Spleen (tissue), 11 donors: ENCODE data around the gene C5orf24. TPM values are rescaled to one million over a fixed set of nuclear protein-coding genes. Genes with fewer than 3 reads are reported as not detected.

Experiments
- DNase-seq: peaks from one replicate; pipeline ENCODE4 v3.0.0-alpha.2; 2020
- H3K27ac ChIP-seq, 8 donors: fragments of 200-600 bp; sonication (generic) in 7 of 8; 1 replicate in 4 of 8; 2 replicates in 4 of 8; pipeline versions ENCODE4 v1.5.0 to v1.8.0; 2016 to 2021; ENCODE audit warnings: inconsistent platforms in 4 of 8, mild to moderate bottlenecking in 4 of 8, moderate library complexity in 1 of 8
- H3K27me3 ChIP-seq, 7 donors: fragments of 200-600 bp; sonication (generic) in 6 of 7; replicated peaks in 1 of 7; 1 replicate in 4 of 7; 2 replicates in 3 of 7; pipeline versions ENCODE4 v1.5.0 to v1.8.0; 2016 to 2021; ENCODE audit warnings: inconsistent platforms in 3 of 7, mild to moderate bottlenecking in 1 of 7
- H3K36me3 ChIP-seq, 6 donors: fragments of 200-600 bp; sonication (generic) in 5 of 6; 1 replicate in 4 of 6; 2 replicates in 2 of 6; pipeline versions ENCODE4 v1.5.0 to v1.8.0; 2016 to 2021; ENCODE audit warnings: inconsistent platforms in 2 of 6
- H3K4me1 ChIP-seq, 6 donors: fragments of 200-600 bp; sonication (generic) in 5 of 6; 1 replicate in 3 of 6; 2 replicates in 3 of 6; pipeline versions ENCODE4 v1.5.0 to v1.8.0; 2016 to 2021; ENCODE audit warnings: inconsistent platforms in 3 of 6
- H3K4me3 ChIP-seq, 8 donors: fragments of 200-600 bp; sonication (generic) in 7 of 8; 1 replicate in 4 of 8; 2 replicates in 4 of 8; pipeline versions ENCODE4 v1.5.0 to v1.8.0; 2016 to 2021; ENCODE audit warnings: inconsistent platforms in 4 of 8, mild to moderate bottlenecking in 4 of 8, moderate library complexity in 2 of 8
- H3K9me3 ChIP-seq, 8 donors: fragments of 200-600 bp; sonication (generic) in 7 of 8; 1 replicate in 4 of 8; 2 replicates in 4 of 8; pipeline versions ENCODE4 v1.5.0 to v1.8.0; 2016 to 2021; ENCODE audit warnings: inconsistent platforms in 4 of 8
- POLR2A ChIP-seq, 3 donors: fragments of 450-650 bp; IDR thresholded peaks; one replicate each; pipeline ENCODE4 v1.5.1; 2017; ENCODE audit warnings: antibody characterized with exemption in 3 of 3, mild to moderate bottlenecking in 1 of 3
- POLR2AphosphoS5 ChIP-seq, 3 donors: sonication (generic); formaldehyde crosslinking; IDR thresholded peaks; one replicate each; pipeline ENCODE4 v1.5.1; 2017; ENCODE audit warnings: antibody characterized with exemption in 3 of 3
- WGBS, 5 donors: extraction: QIAGEN DNeasy Blood & Tissue Kit in 3 of 5; methylation state at CpG; one replicate each; pipeline versions ENCODE4 v1.1.5 to v1.1.7; 2013 to 2018; 5-methylcytosine and 5-hydroxymethylcytosine counted together
- intact Hi-C: fragments of 100-400 bp; cut with DNase I; formaldehyde crosslinking; loops from one replicate; pipeline ENCODE4 v1.15.0; 2023; ENCODE audit warnings: low total_unique reads
- polyA plus RNA-seq, 3 donors: library from polyadenylated mRNA; stranded (reverse); fragments of 200-250 nt; gene quantifications; one replicate each; pipeline ENCODE4 v1.2.1, GENCODE V29; 2013
- total RNA-seq, 7 donors: library from RNA; depleted of rRNA in 3 of 7; stranded (reverse); fragments of >200 nt in 3 of 7; fragmentation: NEBNext Ultra II Directional in 4 of 7; extraction: Animal tissue kit (Norgen Biotek cat#: 25700) in 4 of 7; gene quantifications; one replicate each; pipeline versions ENCODE4 v1.1.0 to v1.2.1, GENCODE V29; 2016 to 2021
- TF ChIP-seq, protein P1 (sequence below), 11 experiments: fragments of 200-600 bp in 7 of 11; fragments of 450-650 bp in 4 of 11; sonication (generic) in 4 of 11; IDR thresholded peaks in 8 of 11; conservative IDR thresholded peaks in 3 of 11; 1 replicate in 7 of 11; 2 replicates in 4 of 11; pipeline versions ENCODE4 v1.4.0 to v1.8.0; 2016 to 2021; ENCODE audit warnings: antibody characterized with exemption in 11 of 11, inconsistent platforms in 4 of 11, mild to moderate bottlenecking in 1 of 11
- donor health status: healthy with polysubstance abuse.
- donor health status: DM: no; HTN: no; CAD: no; lungs with moderate emphysema.
- donor health status: DM: no; HTN: no; CAD: no.
- donor health status: Bipolar disorder and iron deficiency.
- donor health status: healthy.
- donor health status: DM: no; HTN: no; CAD: no.
- donor health status: DM: yes; HTN: yes; CAD: no.

C5orf24 gene
- total and polyA plus RNA-seq, 10 donors = 12.3 to 48.1 (median 33.0) TPM

DNA sequence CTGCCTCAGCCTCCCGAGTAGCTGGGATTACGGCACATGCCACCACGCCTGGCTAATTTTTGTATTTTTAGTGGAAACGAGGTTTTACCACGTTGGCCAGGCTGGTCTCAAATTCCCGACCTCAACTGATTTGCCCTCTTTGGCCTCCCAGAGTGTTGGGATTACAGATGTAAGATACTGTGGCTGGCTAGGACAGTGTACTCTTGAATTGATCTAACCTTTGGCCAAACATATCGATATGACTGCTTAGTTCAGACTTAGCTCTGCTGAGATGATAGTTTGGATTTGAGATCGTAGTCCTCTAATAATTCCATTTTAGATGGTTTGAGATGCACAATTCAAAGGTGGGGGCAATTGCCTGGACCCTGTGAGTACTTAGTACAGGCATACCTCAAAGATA is 43.6 kb downstream of the C5orf24 start:
- H3K27ac ChIP-seq = no peak overlapping the region
- H3K4me3 ChIP-seq = no peak overlapping the region
- H3K36me3 ChIP-seq = peaks cover 0 to 78% (median 31%) of the 10 kb centered on the region in 6 donors
- DNase-seq = no peak
- no peaks in the 10 kb centered on the region for H3K9me3 ChIP-seq
- TF ChIP-seq POLR2A (IDR thresholded peaks at IDR 0.05) = no peak
- TF ChIP-seq, protein P1, sequence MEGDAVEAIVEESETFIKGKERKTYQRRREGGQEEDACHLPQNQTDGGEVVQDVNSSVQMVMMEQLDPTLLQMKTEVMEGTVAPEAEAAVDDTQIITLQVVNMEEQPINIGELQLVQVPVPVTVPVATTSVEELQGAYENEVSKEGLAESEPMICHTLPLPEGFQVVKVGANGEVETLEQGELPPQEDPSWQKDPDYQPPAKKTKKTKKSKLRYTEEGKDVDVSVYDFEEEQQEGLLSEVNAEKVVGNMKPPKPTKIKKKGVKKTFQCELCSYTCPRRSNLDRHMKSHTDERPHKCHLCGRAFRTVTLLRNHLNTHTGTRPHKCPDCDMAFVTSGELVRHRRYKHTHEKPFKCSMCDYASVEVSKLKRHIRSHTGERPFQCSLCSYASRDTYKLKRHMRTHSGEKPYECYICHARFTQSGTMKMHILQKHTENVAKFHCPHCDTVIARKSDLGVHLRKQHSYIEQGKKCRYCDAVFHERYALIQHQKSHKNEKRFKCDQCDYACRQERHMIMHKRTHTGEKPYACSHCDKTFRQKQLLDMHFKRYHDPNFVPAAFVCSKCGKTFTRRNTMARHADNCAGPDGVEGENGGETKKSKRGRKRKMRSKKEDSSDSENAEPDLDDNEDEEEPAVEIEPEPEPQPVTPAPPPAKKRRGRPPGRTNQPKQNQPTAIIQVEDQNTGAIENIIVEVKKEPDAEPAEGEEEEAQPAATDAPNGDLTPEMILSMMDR (IDR thresholded peaks at IDR 0.05 in 8 of 11, conservative IDR thresholded peaks at IDR 0.05 in 3 of 11) = no peak
- no peak for TF ChIP-seq POLR2AphosphoS5 (IDR thresholded peaks at IDR 0.05)
- no peaks in the 10 kb centered on the region for H3K4me1 ChIP-seq
- WGBS, 5 donors = 95 to 97% (median 96%) methylated on average over 8 of the region's 8 CpGs
- no peaks in the 10 kb centered on the region for H3K27me3 ChIP-seq
- intact Hi-C loops = no loop called here

DNA sequence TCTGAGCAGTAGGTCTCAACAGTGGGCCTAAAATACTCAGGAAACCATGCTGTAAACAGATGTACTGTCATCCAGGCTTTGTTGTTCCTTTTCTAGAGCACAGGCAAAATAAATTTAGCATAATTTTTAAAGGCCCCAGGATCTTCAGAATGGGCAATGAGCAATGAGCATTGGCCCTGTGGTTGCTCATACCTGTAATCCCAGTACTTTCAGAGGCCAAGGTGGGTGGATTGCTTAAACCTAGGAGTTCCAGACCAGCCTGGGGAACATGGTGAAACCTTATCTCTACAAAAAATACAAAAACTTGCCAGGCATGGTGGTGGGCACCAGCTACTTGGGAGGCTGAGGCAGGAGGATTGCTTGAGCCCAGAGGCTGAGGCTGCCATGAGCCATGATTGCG is 45.7 kb downstream of the C5orf24 start:
- H3K9me3 ChIP-seq = no peaks in the 10 kb centered on the region
- H3K4me3 ChIP-seq = no peak overlapping the region
- no peak overlapping the region for H3K27ac ChIP-seq
- H3K36me3 ChIP-seq = peaks cover 0 to 96% (median 37%) of the 10 kb centered on the region in 6 donors
- intact Hi-C loops = no loop called here
- H3K27me3 ChIP-seq = no peaks in the 10 kb centered on the region
- no peaks in the 10 kb centered on the region for H3K4me1 ChIP-seq
- TF ChIP-seq POLR2A (IDR thresholded peaks at IDR 0.05) = no peak
- TF ChIP-seq, protein P1 (IDR thresholded peaks at IDR 0.05 in 8 of 11, conservative IDR thresholded peaks at IDR 0.05 in 3 of 11) = no peak
- TF ChIP-seq POLR2AphosphoS5 (IDR thresholded peaks at IDR 0.05) = no peak
- WGBS, 5 donors = 100% methylated on average over 1 of the region's 1 CpG
- DNase-seq = no peak

DNA sequence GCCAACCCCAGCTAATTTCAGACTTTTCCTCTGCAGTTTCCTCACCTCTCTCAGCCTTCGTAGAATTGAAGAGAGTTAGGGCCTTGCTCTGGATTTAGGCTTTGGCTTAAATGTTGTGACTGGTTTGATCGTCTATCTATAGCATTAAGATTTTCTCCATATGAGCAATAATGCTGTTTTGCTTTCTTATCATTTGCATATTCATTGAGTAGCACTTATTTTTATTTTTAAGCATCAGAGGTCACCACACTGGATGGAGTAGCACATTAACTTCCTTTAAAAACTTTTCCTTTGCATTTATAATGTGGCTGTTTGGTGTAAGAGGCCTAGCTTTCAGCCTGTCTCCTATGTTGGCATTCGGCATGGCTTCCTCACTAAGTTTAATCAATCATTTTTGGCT is 46.5 kb downstream of the C5orf24 start:
- intact Hi-C loops = no loop called here
- 89 to 91% (median 90%) methylated on average over 3 of the region's 3 CpGs for WGBS, 5 donors
- Histone ChIP-seq H3K4me3 (no peak overlapping the region), H3K27me3 (no peaks in the 10 kb centered on the region), H3K4me1 (no peaks in the 10 kb centered on the region), H3K9me3 (no peaks in the 10 kb centered on the region), H3K27ac (no peak overlapping the region), H3K36me3 (peaks cover 0 to 98% (median 43%) of the 10 kb centered on the region in 6 donors)
- DNase-seq = no peak
- no peak for TF ChIP-seq POLR2AphosphoS5 (IDR thresholded peaks at IDR 0.05)
- no peak for TF ChIP-seq POLR2A (IDR thresholded peaks at IDR 0.05)

DNA sequence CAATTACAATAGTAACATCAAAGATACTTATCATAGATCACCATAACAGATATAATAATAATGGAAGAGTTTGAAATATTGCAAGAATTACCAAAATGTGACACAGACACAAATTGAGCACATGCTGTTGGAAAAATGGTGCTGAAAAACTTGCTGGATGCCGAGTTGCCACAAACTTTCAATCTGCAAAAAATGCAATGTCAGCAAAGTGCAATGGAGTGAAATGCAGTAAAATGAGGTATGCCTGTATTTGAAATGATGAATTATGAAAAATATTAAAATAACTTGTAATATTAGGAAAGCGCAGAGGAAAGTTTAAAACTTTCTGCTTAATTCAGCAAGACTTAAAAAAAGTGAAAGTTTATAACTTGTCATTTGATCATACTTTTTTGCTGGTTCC is 47.2 kb downstream of the C5orf24 start:
- no peak overlapping the region for H3K4me3 ChIP-seq
- TF ChIP-seq POLR2AphosphoS5 (IDR thresholded peaks at IDR 0.05) (no peak), POLR2A (IDR thresholded peaks at IDR 0.05) (no peak)
- TF ChIP-seq, protein P1 (IDR thresholded peaks at IDR 0.05 in 8 of 11, conservative IDR thresholded peaks at IDR 0.05 in 3 of 11) = no peak
- no peak overlapping the region for H3K27ac ChIP-seq
- WGBS, 5 donors = 90 to 93% (median 92%) methylated on average over 2 of the region's 2 CpGs
- H3K36me3 ChIP-seq = peaks cover 0 to 98% (median 44%) of the 10 kb centered on the region in 6 donors
- no peaks in the 10 kb centered on the region for H3K27me3 ChIP-seq
- no peaks in the 10 kb centered on the region for H3K9me3 ChIP-seq
- no peaks in the 10 kb centered on the region for H3K4me1 ChIP-seq
- intact Hi-C loops = no loop called here
- no peak for DNase-seq
